AG04449 (cell line): ENCODE measurements around the gene RAD51B.

Experiments used
- CTCF ChIA-PET: fragments of 350-600 bp; formaldehyde crosslinking; extraction: SDS; loops from one replicate; lab custom pipeline; 2021; ENCODE audit warnings: antibody characterized with exemption; lab: Yijun Ruan, JAX
- POLR2A ChIA-PET: fragments of 400-600, 350-600 bp; formaldehyde crosslinking; extraction: SDS; loops from one replicate; lab custom pipeline; 2020; ENCODE audit warnings: antibody characterized with exemption, inconsistent platforms; lab: Yijun Ruan, JAX
- DNase-seq: peaks from one replicate; pipeline ENCODE4 v3.0.0-alpha.2; 2010; ENCODE audit warnings: low read depth, low spot score
- H3K4me3 ChIP-seq: 2 replicates; pipeline ENCODE4 v1.5.1; 2011; ENCODE audit warnings: low read depth, mild to moderate bottlenecking, control low read depth, low read length
- CTCF ChIP-seq: IDR thresholded peaks from one replicate; pipeline ENCODE4 v1.5.1; 2011; ENCODE audit warnings: mild to moderate bottlenecking, moderate library complexity, low read length, control low read depth, inconsistent platforms; ENCODE audit not compliant: insufficient read depth; ENCODE audit errors: missing control alignments

Gene RAD51B

GRCh38 chr14:68571928-68572525 is 752.4 kb downstream of the RAD51B start:
- CTCF ChIA-PET: interaction anchor here (1.2 kb wide), 1 partner anchor 18 kb away, joined by 3 read pairs; no protein-coding TSS in a partner anchor
- H3K4me3 ChIP-seq: no peak overlapping the region
- no peak for TF ChIP-seq CTCF
- POLR2A ChIA-PET: no interaction called here
- no peak for DNase-seq

GRCh38 chr14:68573126-68573525 is 753.5 kb downstream of the RAD51B start:
- DNase-seq: no peak
- no peak for TF ChIP-seq CTCF
- POLR2A ChIA-PET: no interaction called here
- H3K4me3 ChIP-seq: no peak overlapping the region
- CTCF ChIA-PET: interaction anchor here (0.7 to 1.1 kb wide), 3 partner anchors 8 to 324 kb away, joined by 3 read pairs; no protein-coding TSS in a partner anchor

- CTCF ChIA-PET: interaction anchor here (0.7 to 1.1 kb wide), 5 partner anchors 8 to 325 kb away, joined by 3 to 4 read pairs (median 3); no protein-coding TSS in a partner anchor
These were observed 754.1 kb downstream of the RAD51B start for GRCh38 chr14:68573722-68574121.

GRCh38 chr14:68574461-68574860 is 754.9 kb downstream of the RAD51B start:
- CTCF ChIA-PET: no interaction called here
- TF ChIP-seq CTCF: no peak

More at GRCh38 chr14:68573722-68574121, 754.1 kb downstream of the RAD51B start:
- DNase-seq: no peak
- POLR2A ChIA-PET: no interaction called here
- no peak for TF ChIP-seq CTCF
- H3K4me3 ChIP-seq: no peak overlapping the region

GRCh38 chr14:68574906-68575305 is 755.3 kb downstream of the RAD51B start:
- DNase-seq: no peak
- POLR2A ChIA-PET: no interaction called here

More at GRCh38 chr14:68574461-68574860, 754.9 kb downstream of the RAD51B start:
- POLR2A ChIA-PET: no interaction called here
- no peak overlapping the region for H3K4me3 ChIP-seq
- no peak for DNase-seq

More at GRCh38 chr14:68574906-68575305, 755.3 kb downstream of the RAD51B start:
- H3K4me3 ChIP-seq: no peak overlapping the region
- CTCF ChIA-PET: no interaction called here
- TF ChIP-seq CTCF: no peak
